GM10266 (cell line): Measurements from ENCODE around the gene HDDC3.

ENCODE experiments used
- DNase-seq: peaks from one replicate; pipeline ENCODE4 v3.0.0; 2012; ENCODE audit errors: extremely low spot score
- CTCF ChIP-seq: IDR thresholded peaks from 2 replicates; pipeline ENCODE4 v1.5.1; 2012; ENCODE audit warnings: mild to moderate bottlenecking, low read depth; ENCODE audit not compliant: control insufficient read depth, insufficient read depth; ENCODE audit errors: missing control alignments

HDDC3 gene

DNA sequence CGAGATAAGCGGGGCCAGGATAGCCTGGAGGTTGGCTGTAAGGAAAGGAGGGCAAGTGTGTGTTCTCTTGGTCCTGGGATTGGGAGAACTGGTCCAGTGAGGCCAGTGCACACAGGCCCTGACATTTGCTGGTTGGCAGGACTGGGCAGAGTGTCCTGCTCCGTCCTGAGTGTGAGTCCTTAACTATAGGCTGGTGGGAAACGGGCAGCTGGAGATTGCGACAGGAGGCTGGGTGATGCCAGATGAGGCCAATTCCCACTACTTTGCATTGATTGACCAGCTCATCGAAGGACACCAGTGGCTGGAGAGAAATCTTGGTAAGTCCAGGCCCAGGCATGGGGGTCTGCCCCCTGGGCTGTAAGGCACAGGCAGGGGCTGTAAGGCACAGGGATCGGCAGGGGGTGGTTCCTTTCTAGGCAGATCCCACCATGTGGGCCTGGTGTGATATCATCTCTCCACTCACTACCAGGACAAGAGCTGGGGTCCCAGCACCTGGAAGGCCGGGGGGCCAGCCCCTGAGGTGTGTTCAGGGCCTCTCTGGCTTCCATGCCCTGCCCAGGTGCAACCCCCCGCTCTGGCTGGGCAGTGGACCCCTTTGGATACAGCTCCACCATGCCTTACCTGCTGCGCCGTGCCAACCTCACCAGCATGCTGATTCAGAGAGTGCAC lies 26.0 kb downstream of the HDDC3 start:
- no peak for DNase-seq
- TF ChIP-seq CTCF = no peak

DNA sequence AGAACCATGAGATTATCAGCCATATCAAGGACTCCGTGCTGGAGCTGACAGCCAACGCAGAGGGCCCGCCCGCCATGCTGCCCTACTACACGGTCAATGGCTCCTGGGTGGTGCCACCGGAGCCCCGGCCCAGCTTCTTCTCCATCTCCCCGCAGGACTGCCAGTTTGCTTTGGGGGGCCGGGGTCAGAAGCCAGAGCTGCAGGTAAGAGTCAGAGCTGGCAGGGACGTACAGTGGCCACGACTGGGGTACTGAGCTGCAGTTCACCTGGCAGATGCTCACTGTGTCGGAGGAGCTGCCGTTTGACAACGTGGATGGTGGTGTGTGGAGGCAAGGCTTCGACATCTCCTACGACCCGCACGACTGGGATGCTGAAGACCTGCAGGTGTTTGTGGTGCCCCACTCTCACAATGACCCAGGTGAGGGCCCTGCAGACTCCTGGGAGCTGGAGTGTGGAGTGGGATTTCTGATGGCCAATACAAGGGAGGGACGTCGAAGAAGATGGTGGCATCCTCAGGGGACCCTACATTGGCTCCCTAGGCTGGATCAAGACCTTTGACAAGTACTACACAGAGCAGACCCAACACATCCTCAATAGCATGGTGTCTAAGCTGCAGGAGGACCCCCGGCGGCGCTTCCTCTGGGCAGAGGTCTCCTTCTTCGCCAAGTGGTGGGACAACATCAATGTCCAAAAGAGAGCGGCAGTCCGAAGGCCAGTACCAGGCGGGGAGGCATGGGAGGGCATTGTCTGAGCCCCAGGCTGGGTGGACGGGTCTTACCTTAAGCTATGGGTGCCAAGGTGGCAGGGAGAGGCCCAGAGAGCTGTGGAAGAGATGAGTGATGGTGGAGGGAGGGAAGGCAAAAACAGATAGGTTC lies 26.8 kb downstream of the HDDC3 start:
- no peak for DNase-seq
- no peak for TF ChIP-seq CTCF

GRCh38 chr15:90904746-90905145 lies 27.6 kb downstream of the HDDC3 start:
- no peak for DNase-seq
- TF ChIP-seq CTCF = no peak

GRCh38 chr15:90903733-90904536 lies 28.4 kb downstream of the HDDC3 start:
- TF ChIP-seq CTCF = no peak
- peak; percentile 41 for DNase-seq

GRCh38 chr15:90902840-90903732 lies 29.3 kb downstream of the HDDC3 start, which contains the start of gene MAN2A2:
MAN2A2 (plus strand) TSS chr15:90903302; CDS start chr15:90904208, 906 bp downstream.
- DNase-seq = peak; percentile 90
- TF ChIP-seq CTCF = no peak

GRCh38 chr15:90902040-90902839 lies 30.1 kb downstream of the HDDC3 start:
- TF ChIP-seq CTCF = peak; percentile 86
- peak; percentile 96 for DNase-seq
